Measurements from ENCODE around the gene HIBCH.
"Not testable (repeated sequence)": the region's sequence is repeated elsewhere in the genome, so short reads cannot be mapped to it uniquely, and the experiment has no call there.

Gene HIBCH, protein sequence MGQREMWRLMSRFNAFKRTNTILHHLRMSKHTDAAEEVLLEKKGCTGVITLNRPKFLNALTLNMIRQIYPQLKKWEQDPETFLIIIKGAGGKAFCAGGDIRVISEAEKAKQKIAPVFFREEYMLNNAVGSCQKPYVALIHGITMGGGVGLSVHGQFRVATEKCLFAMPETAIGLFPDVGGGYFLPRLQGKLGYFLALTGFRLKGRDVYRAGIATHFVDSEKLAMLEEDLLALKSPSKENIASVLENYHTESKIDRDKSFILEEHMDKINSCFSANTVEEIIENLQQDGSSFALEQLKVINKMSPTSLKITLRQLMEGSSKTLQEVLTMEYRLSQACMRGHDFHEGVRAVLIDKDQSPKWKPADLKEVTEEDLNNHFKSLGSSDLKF

DNA sequence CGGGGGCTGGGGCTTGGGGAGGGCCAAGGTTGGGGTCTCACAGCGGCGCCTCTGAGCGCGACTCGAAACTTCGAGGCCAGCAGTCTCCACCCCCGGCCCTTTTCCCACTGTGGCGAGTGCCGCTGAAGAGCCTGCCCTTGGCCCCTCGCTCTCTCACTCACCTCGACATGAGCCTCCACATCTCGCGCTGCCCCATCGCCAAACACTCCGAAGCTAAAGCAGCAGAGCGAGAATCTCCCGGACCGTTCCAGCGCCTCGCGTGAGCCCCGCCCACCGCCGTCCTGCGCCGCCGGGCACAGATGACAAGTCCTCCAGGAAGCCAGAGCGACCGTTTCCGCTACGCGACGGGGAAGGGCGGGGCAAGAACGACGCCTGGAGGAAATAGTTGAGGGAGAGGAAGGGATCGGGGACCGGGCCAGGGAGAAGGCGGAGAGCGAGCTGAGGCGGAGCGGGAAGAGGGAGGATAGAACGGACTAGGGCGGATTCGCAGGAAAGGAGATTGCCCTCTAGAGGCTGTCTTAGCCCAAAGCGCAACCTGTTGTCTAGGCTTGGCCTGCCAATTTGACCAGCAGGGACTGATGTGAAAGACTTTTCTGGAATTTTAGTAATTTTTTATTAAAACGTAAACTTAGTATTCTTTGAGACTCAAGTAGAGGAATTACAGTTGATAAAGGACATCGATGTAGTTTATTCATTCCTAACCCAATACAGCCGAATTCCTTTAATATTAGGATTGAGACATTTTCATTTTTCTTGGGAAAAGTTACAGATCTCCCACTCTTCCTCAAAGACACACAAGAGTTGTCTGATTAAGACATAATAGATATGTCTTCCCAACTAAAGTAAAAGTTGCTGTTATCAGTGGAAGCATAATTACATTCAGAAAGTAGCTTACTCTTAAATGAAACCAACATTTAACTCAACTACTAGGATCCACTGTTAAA is at the start of gene HIBCH:
HIBCH (minus strand) TSS at position 272 of the 944 bp plus-strand sequence; CDS start at position 196, 76 bp downstream.
- DNase-seq (ENCODE audit: low read depth): peak; percentile 100

DNA sequence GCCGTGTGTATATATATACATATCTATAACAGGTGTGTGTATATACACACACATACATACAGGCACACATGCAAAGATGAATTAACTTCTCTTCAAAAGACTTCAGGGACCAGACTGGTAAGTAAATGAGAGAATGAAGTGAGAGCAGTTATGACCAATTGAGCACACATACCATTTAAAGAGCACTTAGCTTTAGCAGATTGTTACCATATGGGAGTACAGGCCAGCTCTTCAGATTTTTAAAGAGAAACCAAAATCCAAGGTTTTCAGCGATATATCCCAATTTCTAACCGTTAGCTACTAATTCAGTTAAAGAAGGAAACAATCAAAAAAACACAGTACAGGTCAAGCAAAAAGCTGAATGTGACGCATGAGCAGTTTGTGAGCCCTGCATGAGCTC is 47.5 kb upstream of the HIBCH start:
- no peak for DNase-seq (ENCODE audit: low read depth)

GRCh38 chr2:190366248-190366753 is 46.7 kb upstream of the HIBCH start:
- DNase-seq (ENCODE audit: low read depth): no peak

DNA sequence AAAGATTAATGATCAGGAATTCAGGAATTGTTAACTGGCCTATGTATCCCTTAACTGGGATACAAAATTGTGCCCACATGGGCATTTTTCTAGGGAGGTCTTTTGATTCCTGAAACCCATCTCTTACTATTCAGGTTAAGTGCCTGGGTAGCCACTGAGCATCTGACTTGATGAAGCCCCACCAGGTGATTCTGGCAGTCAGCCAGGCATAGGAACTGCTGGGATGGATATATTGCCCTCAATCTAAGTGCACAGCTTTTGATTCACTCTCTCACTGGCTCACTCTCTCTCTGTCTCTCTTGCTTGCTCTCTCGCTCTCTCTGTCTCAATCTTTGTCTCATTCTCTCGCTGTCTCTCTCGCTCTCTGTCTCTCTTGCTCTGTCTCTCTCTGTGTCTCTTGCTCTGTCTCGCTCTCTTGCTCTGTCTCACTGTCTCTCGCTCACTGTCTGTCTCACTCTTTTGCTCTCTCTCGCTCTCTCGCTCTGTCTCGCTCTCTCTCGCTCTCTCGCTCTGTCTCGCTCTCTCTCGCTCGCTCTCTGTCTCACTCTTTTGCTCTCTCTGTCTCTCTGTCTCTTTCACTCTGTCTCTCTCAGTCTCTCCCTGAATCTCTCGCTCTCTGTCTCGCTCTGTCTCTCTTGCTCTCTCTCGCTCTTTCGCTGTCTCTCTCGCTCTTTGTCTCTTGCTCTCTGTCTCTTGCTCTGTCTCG is 46.0 kb upstream of the HIBCH start:
- DNase-seq (ENCODE audit: low read depth): no peak

- DNase-seq (ENCODE audit: low read depth): no peak
These were observed 43.3 kb upstream of the HIBCH start for GRCh38 chr2:190362894-190363293.

- DNase-seq (ENCODE audit: low read depth): no peak
These were observed 41.9 kb upstream of the HIBCH start for GRCh38 chr2:190361572-190361971.

GRCh38 chr2:190360965-190361364 is 41.3 kb upstream of the HIBCH start:
- DNase-seq (ENCODE audit: low read depth): no peak

DNA sequence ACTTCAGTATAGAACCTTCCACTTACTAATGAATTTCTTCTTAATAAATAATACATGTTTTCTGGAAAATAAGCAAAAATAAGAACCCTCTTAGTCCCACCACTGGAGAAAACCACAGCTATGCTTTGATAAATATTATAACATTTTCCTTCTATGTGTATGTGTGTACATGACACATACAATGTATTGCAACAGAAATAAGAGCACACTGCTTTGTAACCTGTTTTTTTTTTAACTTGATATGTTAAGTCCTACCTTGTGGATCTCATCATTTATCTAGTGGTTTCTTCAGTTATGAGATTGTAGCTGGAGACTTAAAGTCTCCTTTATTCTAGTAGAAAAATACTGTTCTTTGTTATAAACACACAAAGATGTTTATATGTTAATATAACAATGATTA is 40.9 kb upstream of the HIBCH start:
- DNase-seq (ENCODE audit: low read depth): no peak

DNA sequence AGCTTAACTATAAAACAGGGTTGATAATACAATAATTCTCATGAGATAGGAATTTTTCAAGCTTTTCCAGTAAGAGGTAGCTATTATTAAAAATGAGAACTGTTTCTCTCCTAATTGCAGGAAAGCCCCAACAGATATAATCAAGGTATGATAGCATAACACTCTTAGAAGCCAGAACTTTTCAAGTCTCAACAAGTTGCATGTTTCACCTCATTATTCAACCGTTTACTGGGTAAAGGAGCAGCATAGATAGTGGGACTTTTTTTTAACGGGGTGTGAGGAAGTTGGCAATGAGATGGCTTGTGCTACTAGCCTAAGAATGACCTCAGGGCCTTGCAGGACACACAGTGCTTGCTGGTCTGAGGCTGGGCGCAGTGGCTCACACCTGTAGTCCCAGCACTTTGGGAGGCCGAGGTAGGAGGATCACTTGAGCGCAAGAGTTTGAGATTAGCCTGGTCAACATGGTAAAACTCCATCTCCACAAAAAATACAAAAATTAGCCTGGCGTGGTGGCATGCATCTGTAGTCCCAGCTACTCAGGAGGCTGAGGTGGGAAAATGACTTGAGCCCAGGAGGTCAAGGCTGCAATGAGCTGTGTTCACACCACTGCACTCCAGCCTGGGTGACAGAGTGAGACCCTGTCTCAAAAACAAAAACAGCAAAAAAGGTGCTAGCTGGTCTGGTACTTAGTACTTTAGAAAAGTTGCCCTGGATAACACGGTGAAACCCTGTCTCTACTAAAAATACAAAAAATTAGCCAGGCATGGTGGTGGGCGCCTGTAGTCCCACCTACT is 39.2 kb upstream of the HIBCH start:
- not testable (repeated sequence) for DNase-seq (ENCODE audit: low read depth)

DNA sequence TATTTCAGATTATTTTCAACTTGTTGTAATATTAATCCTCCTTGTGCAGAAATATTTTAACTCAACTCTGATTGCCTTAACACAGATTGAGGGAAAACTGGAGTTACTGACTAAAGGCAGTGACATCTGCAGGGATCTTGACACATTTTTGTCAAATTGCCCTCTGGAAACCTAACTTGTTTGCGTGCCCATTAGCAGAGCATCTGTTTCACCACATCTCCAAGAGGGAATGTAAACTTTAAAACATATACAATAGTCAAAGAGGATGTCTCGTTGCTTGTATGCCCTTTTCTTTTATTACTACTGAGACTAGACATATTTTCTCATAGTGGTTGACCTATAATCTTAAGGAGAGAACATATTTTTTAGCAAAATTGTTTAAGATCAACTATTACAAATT is 38.0 kb upstream of the HIBCH start:
- no peak for DNase-seq (ENCODE audit: low read depth)

GRCh38 chr2:190355968-190356644 is 36.5 kb upstream of the HIBCH start:
- no peak for DNase-seq (ENCODE audit: low read depth)

- DNase-seq (ENCODE audit: low read depth): no peak
These were observed 34.5 kb upstream of the HIBCH start for GRCh38 chr2:190354003-190354690.

- no peak for DNase-seq (ENCODE audit: low read depth)
These were observed 33.9 kb upstream of the HIBCH start for GRCh38 chr2:190353537-190353899.

DNA sequence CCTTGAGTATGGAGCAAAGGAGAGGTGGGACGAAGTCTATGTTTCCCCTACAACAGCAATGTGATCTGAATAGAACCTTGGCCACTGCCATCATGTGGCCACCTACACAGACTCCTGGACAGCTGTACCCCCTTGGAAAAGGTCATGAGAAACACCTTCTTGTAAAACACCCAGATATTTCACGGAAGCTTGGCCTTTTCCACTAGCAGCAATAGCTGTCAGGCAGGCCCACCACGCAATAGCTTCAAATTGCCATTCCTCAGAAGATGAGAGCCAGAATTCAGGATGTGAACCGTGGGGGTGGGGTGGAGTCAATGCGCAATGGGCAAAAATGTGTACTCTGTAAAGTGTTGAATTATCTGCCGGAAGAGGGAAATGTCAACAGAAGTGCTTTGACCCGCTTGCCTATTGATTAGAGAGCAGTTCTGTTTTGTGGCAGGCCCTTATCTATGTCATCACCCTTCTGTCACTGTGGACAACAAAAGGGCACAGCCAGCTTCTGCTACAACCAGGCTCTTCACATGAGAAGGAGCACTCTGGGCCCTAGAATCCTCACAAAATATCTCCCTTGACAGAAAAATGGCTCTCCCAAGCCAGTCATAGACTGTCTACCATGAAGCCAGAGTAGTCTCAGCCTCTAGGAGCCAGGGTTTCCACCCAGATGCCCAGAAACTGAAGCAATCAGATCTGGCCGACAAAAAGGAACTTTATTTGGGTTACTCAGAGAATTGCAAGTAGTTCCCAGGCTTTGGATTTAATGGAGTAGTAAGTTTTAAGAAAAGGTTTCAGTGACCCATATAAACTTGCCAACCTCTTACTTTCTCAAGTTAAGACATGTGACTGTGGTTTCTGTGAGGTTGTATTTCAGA is 33.3 kb upstream of the HIBCH start:
- no peak for DNase-seq (ENCODE audit: low read depth)

GRCh38 chr2:190351955-190352354 is 32.3 kb upstream of the HIBCH start:
- DNase-seq (ENCODE audit: low read depth): no peak

DNA sequence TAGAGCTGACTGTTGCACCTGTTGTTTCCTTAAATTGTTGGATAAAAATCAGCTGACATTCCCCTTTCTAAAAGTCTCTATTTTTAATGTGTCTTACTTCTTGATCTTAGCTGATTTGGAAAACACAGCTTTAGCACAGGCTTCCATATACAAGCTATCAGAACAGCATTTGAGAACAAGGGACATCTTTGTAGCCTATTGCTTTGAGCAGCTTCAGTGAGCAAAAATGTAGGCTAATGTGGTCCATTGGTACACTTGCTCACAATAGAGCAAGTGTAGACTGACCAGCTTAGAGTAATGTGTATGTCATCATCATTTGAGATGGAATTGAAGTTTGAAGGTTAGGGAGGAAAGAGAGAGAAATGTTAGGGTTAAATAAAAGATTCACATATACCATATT is 30.7 kb upstream of the HIBCH start:
- no peak for DNase-seq (ENCODE audit: low read depth)

DNA sequence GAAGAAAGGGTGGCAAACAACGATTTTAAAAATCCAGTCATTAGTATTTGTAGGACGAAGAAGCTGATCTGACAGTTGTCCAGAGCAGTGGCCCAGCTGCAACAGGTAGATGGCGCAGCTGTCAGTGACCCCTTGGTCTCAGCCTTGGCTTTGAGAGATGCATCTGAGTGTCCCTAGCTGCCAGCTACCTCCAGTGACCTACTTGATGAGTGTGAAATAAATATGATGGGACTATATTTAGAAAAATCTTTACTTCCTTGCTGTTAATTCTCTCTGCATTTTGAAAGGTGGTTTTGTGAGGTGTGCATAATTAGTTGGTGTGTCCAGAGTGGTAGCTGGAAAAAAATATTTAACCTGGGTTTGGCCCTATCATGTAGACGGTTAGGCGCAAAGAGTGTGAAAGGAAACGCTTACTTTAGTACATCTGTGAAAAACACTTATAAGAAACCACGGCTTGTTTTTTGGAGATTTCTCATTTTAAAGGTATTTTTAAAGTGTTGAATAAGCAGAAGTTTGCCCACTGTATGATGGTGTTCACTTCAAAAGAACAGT is 24.7 kb upstream of the HIBCH start:
- no peak for DNase-seq (ENCODE audit: low read depth)

GRCh38 chr2:190343536-190344275 is 24.1 kb upstream of the HIBCH start, which contains the start of gene INPP1:
Gene INPP1 (plus strand): TSS chr2:190343589. CDS start chr2:190360103, 16,514 bp downstream.
- DNase-seq (ENCODE audit: low read depth): peak; percentile 76
